Erythroblast (primary cell): Measurements from ENCODE around the gene AOPEP.

ENCODE experiments used
- GATA1 ChIP-seq: IDR thresholded peaks from 2 replicates; pipeline ENCODE4 v1.6.1; 2011; ENCODE audit warnings: low read depth, mild to moderate bottlenecking, control low read depth, low read length, moderate library complexity
- POLR2A ChIP-seq: IDR thresholded peaks from 2 replicates; pipeline ENCODE4 v1.6.1; 2011; ENCODE audit warnings: mild to moderate bottlenecking, low read length

DNA sequence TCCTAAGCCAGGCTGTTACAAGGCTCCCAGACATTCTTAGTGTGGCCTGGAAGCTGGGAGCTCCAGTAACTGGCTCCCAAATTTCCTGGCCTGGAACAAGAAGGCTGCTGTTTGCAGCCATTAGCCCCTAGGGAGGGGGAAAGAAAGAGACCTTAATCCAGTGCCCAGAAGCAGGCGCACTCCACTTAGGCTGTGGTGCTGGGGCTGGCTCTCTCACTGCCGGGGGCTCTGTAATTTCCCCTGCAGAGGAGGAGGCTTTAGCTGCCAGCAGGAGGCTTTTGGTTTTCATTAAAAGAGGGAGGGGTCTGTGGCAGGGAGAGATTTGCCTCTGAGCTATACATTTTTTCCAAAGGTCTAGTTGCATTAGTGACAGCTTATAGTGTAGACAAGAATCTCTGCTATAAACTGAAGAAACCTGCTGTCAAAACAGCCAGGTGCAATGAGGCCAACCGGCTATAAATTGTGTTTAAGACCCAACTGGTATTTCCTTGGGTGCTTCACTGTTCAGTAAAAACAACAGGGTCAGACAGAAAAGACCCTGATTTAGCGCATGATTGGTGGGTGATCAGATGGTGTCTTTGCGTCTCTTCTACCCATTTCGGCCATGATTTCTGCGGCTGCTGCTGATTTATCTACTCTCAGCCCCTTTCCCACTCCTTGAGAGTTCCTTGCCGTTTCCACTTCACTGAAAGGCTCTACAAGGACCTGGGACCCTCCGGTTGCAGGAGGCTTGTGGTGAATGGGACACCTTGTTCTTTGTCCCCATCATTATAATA, 254.6 kb downstream of the AOPEP start:
- no peak for TF ChIP-seq POLR2A
- TF ChIP-seq GATA1, result no peak
